CD4-positive, alpha-beta T cell treated with Interleukin-15 for 1 hour (primary cell): Measurements from ENCODE around the gene OLFM1.
A peak's percentile ranks its signal among the peaks of the same experiment; 100 is the strongest.

Source experiments
- DNase-seq: peaks from one replicate; pipeline ENCODE4 v3.0.0-alpha.2; 2020

Gene OLFM1

DNA sequence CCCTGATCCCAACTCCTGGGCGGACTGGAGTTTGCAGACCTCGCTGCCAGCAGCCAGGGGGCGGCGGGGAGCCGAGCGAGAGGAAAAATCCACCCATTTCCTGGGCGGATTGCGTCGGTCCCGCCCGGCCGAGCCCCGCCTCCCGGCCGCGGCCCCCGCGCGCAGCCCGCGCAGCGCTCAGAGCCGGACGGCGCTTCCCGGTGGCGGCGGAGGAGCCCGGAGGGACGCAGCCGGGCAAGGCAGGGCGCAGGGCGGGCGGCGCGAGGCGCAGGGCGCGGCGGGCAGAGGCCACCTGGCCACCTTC, at the start of gene OLFM1:
OLFM1 (plus strand) TSS at position 180 of the 304 bp plus-strand sequence. CDS start 322 bp downstream, outside the sequence.
- DNase-seq: no peak

GRCh38 chr9:135038331-135038730, 49.1 kb upstream of the OLFM1 start:
- DNase-seq: no peak

DNA sequence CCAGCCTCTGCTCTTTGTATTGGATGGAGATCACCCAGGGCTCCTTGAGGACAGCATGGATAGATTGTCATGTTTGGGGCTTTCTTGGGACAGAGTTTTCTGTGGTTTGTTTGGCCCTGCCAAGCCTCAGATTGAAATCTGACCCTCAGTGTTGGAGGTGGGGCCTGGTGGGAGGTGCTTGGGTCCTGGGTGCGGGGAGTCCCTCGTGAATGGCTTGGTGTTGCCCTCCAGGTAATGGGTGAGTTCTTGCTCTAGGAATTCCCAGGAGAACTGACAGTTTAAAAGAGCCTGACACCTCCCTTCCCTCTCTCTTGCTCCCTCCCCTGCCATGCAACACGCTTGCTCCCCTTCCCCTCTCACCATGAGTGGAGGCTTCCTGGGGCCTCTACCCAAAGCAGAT, 48.6 kb upstream of the OLFM1 start:
- DNase-seq: no peak

GRCh38 chr9:135039266-135039870, 48.1 kb upstream of the OLFM1 start:
- DNase-seq: no peak

DNA sequence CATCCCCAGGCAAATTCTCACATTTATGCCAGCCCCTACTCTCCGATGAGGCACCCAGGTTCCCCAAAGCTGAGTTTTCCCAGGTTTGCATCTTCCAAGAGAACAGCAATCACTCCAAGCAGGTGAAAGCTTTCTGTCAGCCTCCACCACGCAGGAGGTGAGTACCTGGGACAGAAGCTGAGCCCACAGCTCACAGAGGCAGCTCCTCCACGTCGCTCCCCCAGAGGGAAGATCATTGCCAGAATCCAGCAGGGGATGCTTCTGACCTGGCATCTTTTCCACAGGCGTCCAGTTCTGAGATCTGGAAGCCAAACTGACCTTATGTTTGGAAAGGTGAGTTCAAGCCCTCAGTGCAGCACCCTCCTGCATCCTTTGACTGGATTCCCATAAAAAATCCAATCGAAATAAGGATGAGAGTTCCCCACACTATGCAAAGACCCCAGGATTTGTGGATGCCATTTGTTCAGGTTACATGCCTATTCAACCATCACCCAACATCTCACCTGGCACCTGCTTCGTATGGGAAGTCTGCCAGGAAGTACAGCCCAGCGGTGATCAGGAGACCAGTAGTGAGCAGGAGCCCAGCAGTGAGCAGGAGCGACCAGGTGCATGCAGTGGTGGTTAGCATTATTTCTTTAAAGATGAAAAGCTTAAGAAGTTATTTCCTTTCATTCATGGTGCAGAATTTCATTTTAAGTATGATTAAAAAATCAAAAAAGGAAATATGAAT, 47.4 kb upstream of the OLFM1 start:
- peak; percentile 3 for DNase-seq

GRCh38 chr9:135040892-135041291, 46.6 kb upstream of the OLFM1 start:
- peak; percentile 5 for DNase-seq

DNA sequence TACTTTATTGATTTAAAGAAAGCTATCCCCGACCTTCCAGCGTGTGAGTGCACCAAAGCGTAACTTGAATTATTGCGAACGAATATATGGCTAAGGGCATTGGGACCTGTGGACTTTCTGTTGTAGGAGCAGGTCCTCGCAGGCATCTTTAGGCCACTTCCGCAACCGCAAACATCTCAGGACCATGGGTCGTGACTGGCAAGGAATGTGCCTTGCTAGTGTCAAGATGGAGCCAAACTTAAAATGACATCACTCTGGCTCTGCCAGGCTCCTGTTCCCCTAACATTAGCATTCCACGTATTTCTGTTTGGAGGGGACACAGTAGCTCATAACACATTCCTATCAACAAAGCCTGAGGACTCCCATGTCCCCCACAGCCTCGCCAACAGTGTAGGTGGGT, 44.1 kb upstream of the OLFM1 start:
- DNase-seq: peak; percentile 2

DNA sequence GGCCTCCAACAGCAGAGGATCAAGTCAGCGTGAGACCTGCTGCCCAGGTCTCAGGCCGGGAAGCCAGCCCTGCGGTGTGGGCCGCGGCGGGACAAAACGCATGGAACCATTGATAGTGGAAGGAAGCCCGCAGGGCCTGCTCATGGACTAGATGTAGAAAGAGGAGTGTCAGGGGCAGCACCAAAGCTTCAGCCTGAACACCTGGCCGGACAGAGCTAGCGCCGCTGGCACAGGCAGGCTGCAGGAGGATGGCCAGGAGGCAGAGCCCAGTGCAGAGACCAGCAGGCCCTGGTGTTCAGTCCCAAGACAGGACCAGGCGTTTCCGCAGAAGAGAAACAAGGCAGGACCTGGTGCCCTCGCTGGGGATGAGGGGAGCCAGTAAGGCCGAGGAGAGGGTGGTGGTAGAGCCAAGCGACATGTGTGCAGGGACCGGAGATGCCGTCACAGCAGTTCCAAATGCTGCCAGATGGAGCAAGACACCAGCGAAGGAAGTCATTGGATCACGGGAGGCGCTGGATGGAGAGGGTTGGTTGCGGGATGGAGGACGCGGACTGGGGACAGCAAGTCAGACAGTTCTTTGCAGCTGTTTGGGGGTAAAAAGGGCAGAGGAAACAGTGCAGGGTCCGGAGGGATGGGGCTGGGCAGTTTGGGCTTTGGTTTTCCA, 42.1 kb upstream of the OLFM1 start:
- DNase-seq: peak; percentile 1

DNA sequence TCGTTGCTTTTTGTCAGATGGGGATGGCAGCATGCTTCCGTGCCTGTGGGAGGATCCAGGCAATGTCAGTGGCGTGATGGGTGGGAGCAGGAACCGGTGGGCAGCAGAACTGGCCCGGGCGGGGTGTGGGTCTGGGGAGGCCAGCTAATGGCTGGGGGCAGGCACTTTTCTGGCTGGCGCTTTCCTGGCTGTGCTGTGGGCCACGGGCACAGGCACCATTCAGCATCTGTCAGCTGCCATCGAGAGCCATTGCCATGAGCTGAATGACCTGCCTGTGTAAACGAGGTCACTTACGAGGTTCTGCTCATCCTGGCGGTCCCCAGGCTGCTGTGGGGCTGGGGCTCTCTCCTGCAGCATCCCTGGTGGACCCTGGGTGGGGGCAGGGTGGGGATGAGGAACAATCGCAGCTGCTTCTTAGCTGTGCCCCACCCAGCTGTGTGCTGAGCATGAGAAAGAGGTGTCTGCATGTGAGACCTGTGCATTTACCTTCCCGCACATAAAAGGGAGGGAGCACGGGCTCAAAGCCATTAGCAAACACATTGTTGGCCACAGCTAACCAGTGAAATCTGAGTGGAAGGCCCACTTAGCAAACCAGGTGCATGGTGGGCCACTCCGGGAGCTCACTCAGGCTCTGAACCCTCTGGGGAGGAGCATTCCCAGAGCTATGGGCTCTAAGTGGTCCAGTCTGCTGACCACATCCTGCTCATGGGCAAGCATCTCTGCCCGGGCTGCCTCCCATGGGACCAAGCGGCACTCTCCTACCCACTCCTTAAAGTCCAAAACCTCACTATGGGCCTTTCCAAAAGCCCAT, 41.3 kb upstream of the OLFM1 start:
- DNase-seq: peak; percentile 10

- DNase-seq: peak; percentile 5
These were observed 40.6 kb upstream of the OLFM1 start for GRCh38 chr9:135046739-135047350.

DNA sequence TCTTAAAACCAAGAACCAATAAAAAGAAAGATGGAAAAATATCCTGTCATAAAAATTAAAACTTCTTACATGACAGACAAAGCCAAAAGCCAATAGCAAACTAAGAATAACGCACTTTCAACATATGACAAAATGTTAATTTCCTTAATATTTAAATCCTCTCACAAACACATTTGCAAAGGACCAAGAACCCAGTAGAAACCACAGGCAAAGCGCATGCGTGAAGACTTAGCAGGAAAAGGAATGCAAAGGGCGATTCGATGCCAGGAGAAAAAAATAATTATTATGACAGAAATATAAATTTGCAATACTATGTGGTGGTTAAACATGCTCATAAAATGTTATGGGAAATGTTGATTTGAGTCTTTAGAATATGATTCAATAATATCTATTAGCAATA, 39.9 kb upstream of the OLFM1 start:
- no peak for DNase-seq

GRCh38 chr9:135048046-135048757, 39.3 kb upstream of the OLFM1 start:
- no peak for DNase-seq

GRCh38 chr9:135048758-135049444, 38.6 kb upstream of the OLFM1 start:
- DNase-seq: no peak

GRCh38 chr9:135049460-135049859, 38.0 kb upstream of the OLFM1 start:
- DNase-seq: no peak

DNA sequence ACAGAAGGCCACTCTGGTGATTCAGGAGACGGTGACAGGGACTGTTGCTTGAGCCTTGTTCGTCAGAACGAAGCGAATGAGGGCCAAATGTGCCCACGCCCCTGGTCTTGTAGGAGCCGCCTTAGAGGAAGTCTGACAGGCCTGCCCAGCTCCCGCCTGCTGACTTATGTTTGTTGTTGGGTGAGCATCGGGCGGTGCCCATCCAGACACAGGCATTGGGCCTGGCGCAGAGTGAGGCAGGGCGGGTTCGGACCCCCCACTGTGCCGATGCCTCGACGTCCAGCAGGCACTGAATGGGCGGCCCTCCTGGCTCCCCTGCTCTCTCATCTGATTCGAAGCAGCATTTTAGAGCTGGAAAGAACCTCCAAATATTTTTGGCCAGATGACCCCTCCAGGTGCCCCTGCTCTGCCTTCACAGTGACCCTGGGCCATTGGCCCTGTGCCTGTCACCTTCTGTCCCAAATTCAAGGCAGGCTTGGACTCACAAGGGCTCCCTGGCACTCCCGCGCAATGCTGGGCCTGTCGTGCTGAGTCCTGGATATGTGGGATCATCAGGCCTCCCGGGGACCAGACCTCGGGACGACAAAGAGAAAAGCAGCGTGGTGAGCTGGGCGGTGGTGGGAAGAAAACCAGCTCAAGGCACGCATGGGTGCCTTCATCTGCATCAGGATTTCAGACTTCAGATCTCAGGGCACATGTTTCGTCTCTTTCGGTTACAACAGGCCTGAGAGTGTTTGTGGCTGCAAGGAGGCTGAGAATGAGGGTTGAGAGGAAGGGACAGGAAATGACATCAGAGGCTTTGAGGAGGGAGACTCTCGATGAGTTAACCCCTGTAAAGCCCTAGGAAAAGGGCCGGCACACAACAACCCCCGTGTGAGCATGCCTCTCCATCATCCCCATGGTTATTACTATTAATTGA, 37.1 kb upstream of the OLFM1 start:
- no peak for DNase-seq

- peak; percentile 8 for DNase-seq
These were observed 36.0 kb upstream of the OLFM1 start for GRCh38 chr9:135051316-135052038.

DNA sequence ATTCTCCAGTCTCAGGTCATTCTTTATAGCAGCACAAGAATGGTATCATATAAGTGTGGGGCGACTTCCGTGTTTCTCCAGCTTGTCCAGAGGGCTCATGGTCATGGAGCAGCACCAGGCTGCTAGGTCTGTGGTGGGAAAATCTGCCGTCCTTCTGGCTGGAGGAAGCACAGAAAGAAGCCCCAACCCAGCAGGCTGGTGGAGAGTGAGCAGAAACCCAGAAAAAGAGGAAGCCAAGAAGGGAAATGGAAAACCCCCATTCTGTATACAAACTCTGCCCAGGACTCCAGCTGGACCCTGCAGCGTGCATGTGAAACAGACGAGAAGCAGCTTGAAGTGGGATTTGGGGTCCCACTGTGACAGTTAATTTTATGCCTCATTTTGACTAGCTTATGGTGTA, 34.3 kb upstream of the OLFM1 start:
- DNase-seq: peak; percentile 18

DNA sequence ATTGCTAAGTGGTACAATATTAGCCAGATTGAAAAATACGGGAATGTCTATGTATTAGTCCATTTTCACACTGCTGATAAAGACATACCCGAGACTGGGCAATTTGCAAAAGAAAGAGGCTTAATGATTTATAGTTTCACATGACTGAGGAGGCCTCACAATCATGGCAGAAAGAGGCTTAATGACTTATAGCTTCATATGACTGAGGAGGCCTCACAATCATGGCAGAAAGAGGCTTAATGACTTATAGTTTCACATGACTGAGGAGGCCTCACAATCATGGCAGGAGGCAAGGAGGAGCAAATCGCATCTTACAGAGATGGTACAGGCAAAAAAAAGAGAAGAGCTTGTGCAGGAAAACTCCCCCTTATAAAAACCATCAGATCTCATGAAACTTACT, 32.3 kb upstream of the OLFM1 start:
- DNase-seq: no peak

- no peak for DNase-seq
These were observed 30.9 kb upstream of the OLFM1 start for GRCh38 chr9:135056541-135056940.
